A549 (cell line): ENCODE results near the gene LY6G5C.

Experiments used
- BHLHE40 ChIP-seq: IDR thresholded peaks from 2 replicates; pipeline ENCODE4 v1.6.1; 2012; ENCODE audit warnings: low read depth, low read length, inconsistent platforms
- CBX8 ChIP-seq: fragments of 200-600 bp; sonication (generic); IDR thresholded peaks from 2 replicates; pipeline ENCODE4 v1.6.1; 2016
- EP300 ChIP-seq, 2 experiments: fragments of >200 bp; sonication (Bioruptor Twin); formaldehyde crosslinking; IDR thresholded peaks; 2 replicates in 1 of 2; 3 replicates in 1 of 2; pipeline ENCODE4 v1.6.1; 2016 to 2017
- ESRRA ChIP-seq: fragments of 150-350 bp; IDR thresholded peaks from 2 replicates; pipeline ENCODE4 v1.6.1; 2014; ENCODE audit warnings: mild to moderate bottlenecking, low read length, borderline replicate concordance
- MYC ChIP-seq: IDR thresholded peaks from 2 replicates; pipeline ENCODE4 v1.6.1; 2012; ENCODE audit warnings: mild to moderate bottlenecking, inconsistent platforms, low read length, improper control_type of control experiment, borderline replicate concordance
- PHF8 ChIP-seq: fragments of 200-600 bp; sonication (generic); IDR thresholded peaks from 2 replicates; pipeline ENCODE4 v1.6.1; 2016; ENCODE audit warnings: low read depth, mild to moderate bottlenecking, antibody characterized with exemption, moderate library complexity, borderline replicate concordance
- POLR2A ChIP-seq: IDR thresholded peaks from 2 replicates; pipeline ENCODE4 v1.6.1; 2012; ENCODE audit warnings: mild to moderate bottlenecking, low read length
- POLR2AphosphoS2 ChIP-seq: conservative IDR thresholded peaks from 2 replicates; pipeline ENCODE4 v1.6.1; 2012; ENCODE audit warnings: low read length, improper control_type of control experiment, inconsistent platforms
- RAD21 ChIP-seq, 2 experiments: fragments of >200 bp in 1 of 2; sonication (Bioruptor Twin) in 1 of 2; formaldehyde crosslinking in 1 of 2; IDR thresholded peaks in 1 of 2; conservative IDR thresholded peaks in 1 of 2; 2 replicates in 1 of 2; 3 replicates in 1 of 2; pipeline ENCODE4 v1.6.1; 2012 to 2018; ENCODE audit warnings: inconsistent platforms in 1 of 2
- RCOR1 ChIP-seq: fragments of 150-350 bp; IDR thresholded peaks from 2 replicates; pipeline ENCODE4 v1.6.1; 2014; ENCODE audit warnings: antibody characterized with exemption, low read length, low read depth
- RFX5 ChIP-seq: fragments of 450-650 bp; IDR thresholded peaks from 2 replicates; pipeline ENCODE4 v1.7.1; 2014; ENCODE audit warnings: antibody characterized with exemption, mild to moderate bottlenecking, moderate library complexity
- SMC3 ChIP-seq: fragments of >200 bp; sonication (Bioruptor Twin); formaldehyde crosslinking; IDR thresholded peaks from 3 replicates; pipeline ENCODE4 v1.6.1; 2018; ENCODE audit warnings: inconsistent platforms
- TF ChIP-seq, protein P1 (sequence below): fragments of >200 bp; sonication (Bioruptor Twin); formaldehyde crosslinking; IDR thresholded peaks from 3 replicates; pipeline ENCODE4 v1.5.1; 2016
- TF ChIP-seq, protein P2 (sequence below): fragments of 200-600 bp; sonication (generic); IDR thresholded peaks from 2 replicates; pipeline ENCODE4 v1.6.1; 2016; ENCODE audit warnings: antibody characterized with exemption, mild to moderate bottlenecking, moderate library complexity

DNA sequence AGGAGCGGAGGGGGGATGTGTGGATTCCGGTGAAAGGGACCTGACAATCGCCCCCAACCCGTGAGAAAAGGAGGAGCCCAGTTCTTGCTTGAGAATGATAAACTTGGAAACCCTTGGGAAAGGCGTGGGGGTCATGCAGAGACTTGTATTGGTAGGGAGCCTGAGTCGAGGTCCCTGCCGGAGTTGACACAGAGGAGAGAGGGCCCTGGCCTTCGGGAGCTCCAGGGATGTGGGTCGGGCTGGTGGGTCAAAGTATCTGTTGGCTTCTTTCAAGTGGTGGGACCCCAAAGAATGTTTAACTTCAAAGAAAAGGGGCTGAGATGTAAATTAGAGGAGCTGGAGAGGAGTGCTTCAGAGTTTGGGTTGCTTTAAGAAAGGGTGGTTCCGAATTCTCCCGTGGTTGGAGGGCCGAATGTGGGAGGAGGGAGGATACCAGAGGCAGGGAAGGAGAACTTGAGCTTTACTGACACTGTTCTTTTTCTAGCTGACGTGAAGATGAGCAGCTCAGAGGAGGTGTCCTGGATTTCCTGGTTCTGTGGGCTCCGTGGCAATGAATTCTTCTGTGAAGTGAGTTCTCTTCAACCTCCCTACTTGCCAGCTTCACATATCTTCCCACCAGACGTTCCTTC lies 14.4 kb downstream of the LY6G5C start:
- TF ChIP-seq RFX5, result no peak
- TF ChIP-seq, protein P1, sequence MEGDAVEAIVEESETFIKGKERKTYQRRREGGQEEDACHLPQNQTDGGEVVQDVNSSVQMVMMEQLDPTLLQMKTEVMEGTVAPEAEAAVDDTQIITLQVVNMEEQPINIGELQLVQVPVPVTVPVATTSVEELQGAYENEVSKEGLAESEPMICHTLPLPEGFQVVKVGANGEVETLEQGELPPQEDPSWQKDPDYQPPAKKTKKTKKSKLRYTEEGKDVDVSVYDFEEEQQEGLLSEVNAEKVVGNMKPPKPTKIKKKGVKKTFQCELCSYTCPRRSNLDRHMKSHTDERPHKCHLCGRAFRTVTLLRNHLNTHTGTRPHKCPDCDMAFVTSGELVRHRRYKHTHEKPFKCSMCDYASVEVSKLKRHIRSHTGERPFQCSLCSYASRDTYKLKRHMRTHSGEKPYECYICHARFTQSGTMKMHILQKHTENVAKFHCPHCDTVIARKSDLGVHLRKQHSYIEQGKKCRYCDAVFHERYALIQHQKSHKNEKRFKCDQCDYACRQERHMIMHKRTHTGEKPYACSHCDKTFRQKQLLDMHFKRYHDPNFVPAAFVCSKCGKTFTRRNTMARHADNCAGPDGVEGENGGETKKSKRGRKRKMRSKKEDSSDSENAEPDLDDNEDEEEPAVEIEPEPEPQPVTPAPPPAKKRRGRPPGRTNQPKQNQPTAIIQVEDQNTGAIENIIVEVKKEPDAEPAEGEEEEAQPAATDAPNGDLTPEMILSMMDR, result no peak
- TF ChIP-seq POLR2AphosphoS2, result no peak
- TF ChIP-seq ESRRA, result no peak
- no peak for TF ChIP-seq POLR2A
- TF ChIP-seq CBX8, result no peak
- no peak for TF ChIP-seq MYC
- no peak for TF ChIP-seq RCOR1
- TF ChIP-seq BHLHE40, result no peak
- TF ChIP-seq, protein P2, sequence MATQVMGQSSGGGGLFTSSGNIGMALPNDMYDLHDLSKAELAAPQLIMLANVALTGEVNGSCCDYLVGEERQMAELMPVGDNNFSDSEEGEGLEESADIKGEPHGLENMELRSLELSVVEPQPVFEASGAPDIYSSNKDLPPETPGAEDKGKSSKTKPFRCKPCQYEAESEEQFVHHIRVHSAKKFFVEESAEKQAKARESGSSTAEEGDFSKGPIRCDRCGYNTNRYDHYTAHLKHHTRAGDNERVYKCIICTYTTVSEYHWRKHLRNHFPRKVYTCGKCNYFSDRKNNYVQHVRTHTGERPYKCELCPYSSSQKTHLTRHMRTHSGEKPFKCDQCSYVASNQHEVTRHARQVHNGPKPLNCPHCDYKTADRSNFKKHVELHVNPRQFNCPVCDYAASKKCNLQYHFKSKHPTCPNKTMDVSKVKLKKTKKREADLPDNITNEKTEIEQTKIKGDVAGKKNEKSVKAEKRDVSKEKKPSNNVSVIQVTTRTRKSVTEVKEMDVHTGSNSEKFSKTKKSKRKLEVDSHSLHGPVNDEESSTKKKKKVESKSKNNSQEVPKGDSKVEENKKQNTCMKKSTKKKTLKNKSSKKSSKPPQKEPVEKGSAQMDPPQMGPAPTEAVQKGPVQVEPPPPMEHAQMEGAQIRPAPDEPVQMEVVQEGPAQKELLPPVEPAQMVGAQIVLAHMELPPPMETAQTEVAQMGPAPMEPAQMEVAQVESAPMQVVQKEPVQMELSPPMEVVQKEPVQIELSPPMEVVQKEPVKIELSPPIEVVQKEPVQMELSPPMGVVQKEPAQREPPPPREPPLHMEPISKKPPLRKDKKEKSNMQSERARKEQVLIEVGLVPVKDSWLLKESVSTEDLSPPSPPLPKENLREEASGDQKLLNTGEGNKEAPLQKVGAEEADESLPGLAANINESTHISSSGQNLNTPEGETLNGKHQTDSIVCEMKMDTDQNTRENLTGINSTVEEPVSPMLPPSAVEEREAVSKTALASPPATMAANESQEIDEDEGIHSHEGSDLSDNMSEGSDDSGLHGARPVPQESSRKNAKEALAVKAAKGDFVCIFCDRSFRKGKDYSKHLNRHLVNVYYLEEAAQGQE, result no peak
- no peak for TF ChIP-seq EP300 (IDR thresholded peaks at IDR 0.05)
- TF ChIP-seq SMC3, result no peak
- TF ChIP-seq PHF8, result no peak
- no peak for TF ChIP-seq RAD21 (conservative IDR thresholded peaks at IDR 0.05 in 1 of 2, IDR thresholded peaks at IDR 0.05 in 1 of 2)
